ENCODE measurements around the gene ST3GAL6. TPM values are rescaled to one million over a fixed set of nuclear protein-coding genes. Genes with fewer than 3 reads are reported as not detected.

ST3GAL6 gene
- total and polyA plus RNA-seq, 2 of the 13 experiments (the other 11 are each of a cell fraction or from before 2014, with no cell fraction given), result 17.5 to 23.2 TPM

DNA sequence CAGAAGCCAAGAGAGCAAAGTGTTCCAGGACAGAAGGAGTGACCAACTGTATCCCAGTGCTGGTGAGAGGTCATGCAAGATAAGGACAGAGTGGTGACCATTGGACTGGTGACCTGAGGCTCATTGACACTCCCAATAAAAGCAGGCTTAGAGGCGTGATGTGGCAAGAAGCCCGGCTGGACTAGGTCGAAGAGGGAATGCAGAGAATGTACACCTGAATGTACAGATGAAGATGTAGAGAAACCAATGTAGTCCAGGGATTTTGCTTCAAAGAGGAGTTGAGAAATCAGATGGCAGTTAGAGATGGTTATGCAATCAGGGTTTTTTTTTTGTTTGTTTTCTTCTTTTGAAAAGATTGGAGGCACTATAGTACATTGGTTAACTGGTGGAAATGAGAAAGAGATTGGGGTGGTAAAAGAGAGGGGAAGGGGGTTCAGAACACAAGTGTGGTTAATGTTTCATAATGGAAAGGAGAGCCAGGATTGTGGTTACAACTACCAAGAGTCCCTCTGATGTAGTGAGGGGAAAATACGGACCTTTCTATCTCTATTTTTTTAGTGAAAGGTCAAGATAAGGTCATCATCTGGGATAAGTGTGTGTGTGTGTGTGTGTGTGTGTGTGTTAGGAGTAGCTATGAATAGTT, 23.3 kb downstream of the ST3GAL6 start:
- BruUV-seq (replicated peaks), result no TSS peak
- ATAC-seq, result peak; percentile 88
- H4K20me1 ChIP-seq (ENCODE audit: insufficient read depth, low read length), result no peaks in the 10 kb centered on the region
- H3K4me1 ChIP-seq (ENCODE audit: insufficient read depth, low read length), result peaks cover 68% of the 10 kb centered on the region
- H3K4me2 ChIP-seq (ENCODE audit: low read depth, low read length), result peak overlapping the region; percentile 14
- H3K27me3 ChIP-seq (ENCODE audit: control insufficient read depth in 1 of 2, insufficient read depth in 2 of 2, low read length in 2 of 2), result no peaks in the 10 kb centered on the region
- peak; percentile 80 for FAIRE-seq
- intact Hi-C loops (cut with micrococcal nuclease; ENCODE audit: unreplicated experiment) (loop anchor here (1.0 kb wide), 1 partner anchor 8 kb away; no protein-coding TSS in a partner anchor), in situ Hi-C loops (cut with HindIII; ENCODE audit: extremely low pct_ligation_motif_present, low pct_unique_long_range_greater_than_20kb) (no loop called here)
- H3K4me3 ChIP-seq (replicated peaks in 1 of 3; ENCODE audit: insufficient read depth in 1 of 3, low read depth in 2 of 3, low read length in 3 of 3), result no peak overlapping the region; a peak in 1 of 6 replicates
- ChIA-PET POLR2A (interaction anchor here (1.4 to 1.5 kb wide), 2 partner anchors 9 to 54 kb away, joined by 3 to 5 read pairs; no protein-coding TSS in a partner anchor), CTCF (ENCODE audit: low intra/inter-chr PET ratio, low total read pairs) (no interaction called here)
- no peaks in the 10 kb centered on the region for H3K79me2 ChIP-seq (ENCODE audit: insufficient read depth, low read length)
- H3K36me3 ChIP-seq (replicated peaks in 1 of 2; ENCODE audit: control insufficient read depth in 1 of 2, insufficient read depth in 2 of 2, low read length in 2 of 2), result peaks cover 2 to 8% of the 10 kb centered on the region in 2 experiments; a peak in 3 of 5 replicates
- H3K27ac ChIP-seq (ENCODE audit: extremely low read length, insufficient read depth, low read length), result peak overlapping the region; percentile 70
- H3K9ac ChIP-seq (ENCODE audit: insufficient read depth, low read depth, low read length), result peak overlapping the region; percentile 13; the same call in 1 of the 2 replicates
- 12% methylated on average over 4 of the region's 4 CpGs for WGBS (ENCODE audit: low lambda C conversion rate)
- H3K9me3 ChIP-seq (ENCODE audit: low read length), result no peaks in the 10 kb centered on the region
- no peak overlapping the region for H2AFZ ChIP-seq (ENCODE audit: low read length)
- DNase-seq (ENCODE audit: low spot score), result peak; percentile 89
- TF ChIP-seq EHMT2 (IDR thresholded peaks at IDR 0.05; ENCODE audit: borderline replicate concordance, low read depth, low read length) (no peak; the same call in 1 of the 2 replicates), GPN1 (CRISPR knock-in tag; IDR thresholded peaks at IDR 0.05; ENCODE audit: borderline replicate concordance) (no peak), FOSL1 (CRISPR knock-in tag; IDR thresholded peaks at IDR 0.05; ENCODE audit: borderline replicate concordance) (no peak), NAIF1 (CRISPR knock-in tag; IDR thresholded peaks at IDR 0.05; ENCODE audit: borderline replicate concordance) (no peak), HDAC1 (CRISPR knock-in tag; IDR thresholded peaks at IDR 0.05) (no peak; the same call in 1 of the 2 replicates), ZNF292 (CRISPR knock-in tag; IDR thresholded peaks at IDR 0.05; ENCODE audit: borderline replicate concordance, low read depth) (peak; percentile 47; the same call in 1 of the 2 replicates), MAF1 (CRISPR knock-in tag; IDR thresholded peaks at IDR 0.05; ENCODE audit: borderline replicate concordance) (no peak), HNF4A (CRISPR knock-in tag; IDR thresholded peaks at IDR 0.05) (peak; percentile 94), ZNF570 (CRISPR knock-in tag; IDR thresholded peaks at IDR 0.05; ENCODE audit: borderline replicate concordance) (no peak), SMC3 (IDR thresholded peaks at IDR 0.05; ENCODE audit: low read length) (peak; percentile 19; the same call in 1 of the 2 replicates), PAF1 (CRISPR knock-in tag; IDR thresholded peaks at IDR 0.05) (no peak), NFKB2 (CRISPR knock-in tag; IDR thresholded peaks at IDR 0.05; ENCODE audit: borderline replicate concordance) (no peak), ZNF747 (CRISPR knock-in tag; IDR thresholded peaks at IDR 0.05; ENCODE audit: borderline replicate concordance) (no peak), ZNF7 (CRISPR knock-in tag; IDR thresholded peaks at IDR 0.05) (no peak), CREB1 (IDR thresholded peaks at IDR 0.05) (no peak), CREB1 (CRISPR knock-in tag; IDR thresholded peaks at IDR 0.05) (peak; percentile 51; the same call in 1 of the 2 replicates), MATR3 (CRISPR knock-in tag; IDR thresholded peaks at IDR 0.05) (no peak), MYNN (CRISPR knock-in tag; IDR thresholded peaks at IDR 0.05; ENCODE audit: low read depth) (no peak), DNMT1 (CRISPR knock-in tag; IDR thresholded peaks at IDR 0.05) (no peak), ZNF546 (CRISPR knock-in tag; conservative IDR thresholded peaks at IDR 0.05) (no peak), ZNF207 (IDR thresholded peaks at IDR 0.05; ENCODE audit: borderline replicate concordance) (no peak), MTF2 (CRISPR knock-in tag; IDR thresholded peaks at IDR 0.05; ENCODE audit: borderline replicate concordance) (no peak), ZBTB7B (CRISPR knock-in tag; IDR thresholded peaks at IDR 0.05) (no peak)
- TF ChIP-seq, protein P1, sequence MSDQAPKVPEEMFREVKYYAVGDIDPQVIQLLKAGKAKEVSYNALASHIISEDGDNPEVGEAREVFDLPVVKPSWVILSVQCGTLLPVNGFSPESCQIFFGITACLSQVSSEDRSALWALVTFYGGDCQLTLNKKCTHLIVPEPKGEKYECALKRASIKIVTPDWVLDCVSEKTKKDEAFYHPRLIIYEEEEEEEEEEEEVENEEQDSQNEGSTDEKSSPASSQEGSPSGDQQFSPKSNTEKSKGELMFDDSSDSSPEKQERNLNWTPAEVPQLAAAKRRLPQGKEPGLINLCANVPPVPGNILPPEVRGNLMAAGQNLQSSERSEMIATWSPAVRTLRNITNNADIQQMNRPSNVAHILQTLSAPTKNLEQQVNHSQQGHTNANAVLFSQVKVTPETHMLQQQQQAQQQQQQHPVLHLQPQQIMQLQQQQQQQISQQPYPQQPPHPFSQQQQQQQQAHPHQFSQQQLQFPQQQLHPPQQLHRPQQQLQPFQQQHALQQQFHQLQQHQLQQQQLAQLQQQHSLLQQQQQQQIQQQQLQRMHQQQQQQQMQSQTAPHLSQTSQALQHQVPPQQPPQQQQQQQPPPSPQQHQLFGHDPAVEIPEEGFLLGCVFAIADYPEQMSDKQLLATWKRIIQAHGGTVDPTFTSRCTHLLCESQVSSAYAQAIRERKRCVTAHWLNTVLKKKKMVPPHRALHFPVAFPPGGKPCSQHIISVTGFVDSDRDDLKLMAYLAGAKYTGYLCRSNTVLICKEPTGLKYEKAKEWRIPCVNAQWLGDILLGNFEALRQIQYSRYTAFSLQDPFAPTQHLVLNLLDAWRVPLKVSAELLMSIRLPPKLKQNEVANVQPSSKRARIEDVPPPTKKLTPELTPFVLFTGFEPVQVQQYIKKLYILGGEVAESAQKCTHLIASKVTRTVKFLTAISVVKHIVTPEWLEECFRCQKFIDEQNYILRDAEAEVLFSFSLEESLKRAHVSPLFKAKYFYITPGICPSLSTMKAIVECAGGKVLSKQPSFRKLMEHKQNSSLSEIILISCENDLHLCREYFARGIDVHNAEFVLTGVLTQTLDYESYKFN (CRISPR knock-in tag; conservative IDR thresholded peaks at IDR 0.05), result peak; percentile 75
